SK-N-SH treated with all-trans-retinoic acid at 6 μM for 48 hours (cell line): Measurements from ENCODE around the gene ITCH.

ENCODE experiments used
- ARNTL ChIP-seq: fragments of 450-650 bp; formaldehyde crosslinking; IDR thresholded peaks from 2 replicates; pipeline ENCODE4 v1.5.0; 2020; ENCODE audit warnings: low read depth, mild to moderate bottlenecking, moderate library complexity, borderline replicate concordance
- BACH2 ChIP-seq: fragments of 250-450 bp; sonication (Bioruptor Pico); IDR thresholded peaks from 2 replicates; pipeline ENCODE4 v1.9.0; 2021; ENCODE audit warnings: mild to moderate bottlenecking, borderline replicate concordance
- TOX ChIP-seq: fragments of 250-450 bp; sonication (Bioruptor Pico); IDR thresholded peaks from 2 replicates; pipeline ENCODE4 v1.8.0; 2021; ENCODE audit warnings: mild to moderate bottlenecking, moderate library complexity, borderline replicate concordance
- TF ChIP-seq, protein P1 (sequence below): fragments of 250-450 bp; sonication (Bioruptor Pico); IDR thresholded peaks from 2 replicates; pipeline ENCODE4 v1.8.0; 2020; ENCODE audit warnings: mild to moderate bottlenecking, moderate library complexity, borderline replicate concordance
- TF ChIP-seq, protein P2 (sequence below): fragments of 250-450 bp; sonication (Bioruptor Pico); IDR thresholded peaks from 2 replicates; pipeline ENCODE4 v1.5.1; 2020; ENCODE audit warnings: low read depth, mild to moderate bottlenecking, moderate library complexity

DNA sequence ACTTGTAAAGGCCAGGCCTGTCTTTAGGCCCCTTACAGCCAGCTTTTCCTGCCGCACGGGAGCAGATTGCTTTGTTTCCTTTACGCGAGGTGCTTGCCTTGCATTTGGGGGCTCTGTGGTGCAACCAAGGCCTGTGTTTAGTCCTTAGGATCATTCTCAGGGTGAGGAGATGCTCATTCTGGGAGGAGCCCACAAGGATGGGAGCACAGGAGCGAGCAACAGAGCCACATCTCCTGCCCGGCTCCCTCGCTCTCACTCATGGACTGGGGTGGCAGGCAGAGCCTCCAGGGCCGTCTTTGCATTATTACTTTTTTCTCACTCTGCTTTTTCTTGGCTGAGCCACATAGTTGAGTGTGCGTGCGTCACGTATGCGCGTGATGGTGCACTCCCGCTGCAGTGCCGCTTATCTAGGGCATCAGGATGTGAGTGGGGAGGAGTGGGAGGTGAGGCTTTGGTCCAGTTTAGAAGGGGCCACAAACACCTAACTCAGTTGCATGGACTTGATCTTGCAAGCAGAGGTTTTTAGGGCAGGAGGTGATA, 172.3 kb downstream of the ITCH start:
- no peak for TF ChIP-seq TOX
- TF ChIP-seq BACH2 (CRISPR knock-in tag) = no peak
- TF ChIP-seq, protein P1, sequence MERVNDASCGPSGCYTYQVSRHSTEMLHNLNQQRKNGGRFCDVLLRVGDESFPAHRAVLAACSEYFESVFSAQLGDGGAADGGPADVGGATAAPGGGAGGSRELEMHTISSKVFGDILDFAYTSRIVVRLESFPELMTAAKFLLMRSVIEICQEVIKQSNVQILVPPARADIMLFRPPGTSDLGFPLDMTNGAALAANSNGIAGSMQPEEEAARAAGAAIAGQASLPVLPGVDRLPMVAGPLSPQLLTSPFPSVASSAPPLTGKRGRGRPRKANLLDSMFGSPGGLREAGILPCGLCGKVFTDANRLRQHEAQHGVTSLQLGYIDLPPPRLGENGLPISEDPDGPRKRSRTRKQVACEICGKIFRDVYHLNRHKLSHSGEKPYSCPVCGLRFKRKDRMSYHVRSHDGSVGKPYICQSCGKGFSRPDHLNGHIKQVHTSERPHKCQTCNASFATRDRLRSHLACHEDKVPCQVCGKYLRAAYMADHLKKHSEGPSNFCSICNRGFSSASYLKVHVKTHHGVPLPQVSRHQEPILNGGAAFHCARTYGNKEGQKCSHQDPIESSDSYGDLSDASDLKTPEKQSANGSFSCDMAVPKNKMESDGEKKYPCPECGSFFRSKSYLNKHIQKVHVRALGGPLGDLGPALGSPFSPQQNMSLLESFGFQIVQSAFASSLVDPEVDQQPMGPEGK (CRISPR knock-in tag) = no peak
- TF ChIP-seq, protein P2, sequence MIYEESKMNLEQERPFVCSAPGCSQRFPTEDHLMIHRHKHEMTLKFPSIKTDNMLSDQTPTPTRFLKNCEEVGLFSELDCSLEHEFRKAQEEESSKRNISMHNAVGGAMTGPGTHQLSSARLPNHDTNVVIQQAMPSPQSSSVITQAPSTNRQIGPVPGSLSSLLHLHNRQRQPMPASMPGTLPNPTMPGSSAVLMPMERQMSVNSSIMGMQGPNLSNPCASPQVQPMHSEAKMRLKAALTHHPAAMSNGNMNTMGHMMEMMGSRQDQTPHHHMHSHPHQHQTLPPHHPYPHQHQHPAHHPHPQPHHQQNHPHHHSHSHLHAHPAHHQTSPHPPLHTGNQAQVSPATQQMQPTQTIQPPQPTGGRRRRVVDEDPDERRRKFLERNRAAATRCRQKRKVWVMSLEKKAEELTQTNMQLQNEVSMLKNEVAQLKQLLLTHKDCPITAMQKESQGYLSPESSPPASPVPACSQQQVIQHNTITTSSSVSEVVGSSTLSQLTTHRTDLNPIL (CRISPR knock-in tag) = no peak
- TF ChIP-seq ARNTL (CRISPR knock-in tag) = no peak
